HAP-1 (cell line): ENCODE data around the gene SLC4A8.
"Not testable (repeated sequence)": the region's sequence is repeated elsewhere in the genome, so short reads cannot be mapped to it uniquely, and the experiment has no call there.

ENCODE experiments used
- DNase-seq, 2 experiments: peaks; one replicate each; pipeline ENCODE4 v3.0.0-alpha.2; 2016 to 2020; ENCODE audit warnings: low spot score in 2 of 2
- H3K27me3 ChIP-seq: fragments of 250-450 bp; sonication (Bioruptor Pico); 2 replicates; pipeline ENCODE4 v1.5.1; 2020; ENCODE audit warnings: low read depth, mild to moderate bottlenecking, moderate library complexity
- H3K36me3 ChIP-seq: fragments of 250-450 bp; sonication (Bioruptor Pico); replicated peaks from 2 replicates; pipeline ENCODE4 v1.5.1; 2020; ENCODE audit warnings: mild to moderate bottlenecking
- H3K4me1 ChIP-seq: fragments of 250-450 bp; sonication (Bioruptor Pico); 2 replicates; pipeline ENCODE4 v1.5.1; 2020; ENCODE audit warnings: mild to moderate bottlenecking
- H3K4me3 ChIP-seq: fragments of 250-450 bp; sonication (Bioruptor Pico); 2 replicates; pipeline ENCODE4 v1.5.1; 2020; ENCODE audit warnings: mild to moderate bottlenecking, moderate library complexity
- H3K9me3 ChIP-seq: fragments of 250-450 bp; sonication (Bioruptor Pico); 2 replicates; pipeline ENCODE4 v1.5.1; 2020; ENCODE audit warnings: mild to moderate bottlenecking, moderate library complexity
- in situ Hi-C: fragments of 300-500 bp; cut with MboI; formaldehyde crosslinking; loops from 3 replicates; pipeline ENCODE4 v1.14.3; 2020; ENCODE audit warnings: low sequenced_read_pairs, inconsistent platforms, mixed read lengths

SLC4A8 gene

GRCh38 chr12:51488281-51488680 lies 63.6 kb downstream of the SLC4A8 start:
- DNase-seq = no peak
- Histone ChIP-seq H3K4me3 (no peak overlapping the region), H3K36me3 (no peaks in the 10 kb centered on the region), H3K4me1 (no peaks in the 10 kb centered on the region), H3K9me3 (no peaks in the 10 kb centered on the region), H3K27me3 (no peaks in the 10 kb centered on the region)
- in situ Hi-C loops = no loop called here

- in situ Hi-C loops = no loop called here
- DNase-seq = no peak
- no peak overlapping the region for H3K4me3 ChIP-seq
- H3K9me3 ChIP-seq = no peaks in the 10 kb centered on the region
- no peaks in the 10 kb centered on the region for H3K27me3 ChIP-seq
- H3K36me3 ChIP-seq = no peaks in the 10 kb centered on the region
- no peaks in the 10 kb centered on the region for H3K4me1 ChIP-seq
Measured at GRCh38 chr12:51493281-51493680, 68.7 kb downstream of the SLC4A8 start.

- no peak overlapping the region for H3K4me3 ChIP-seq
- in situ Hi-C loops = no loop called here
- H3K27me3 ChIP-seq = no peaks in the 10 kb centered on the region
- no peaks in the 10 kb centered on the region for H3K4me1 ChIP-seq
- H3K9me3 ChIP-seq = no peaks in the 10 kb centered on the region
- H3K36me3 ChIP-seq = no peaks in the 10 kb centered on the region
- no peak for DNase-seq
Measured at GRCh38 chr12:51496895-51497294, 72.3 kb downstream of the SLC4A8 start.

DNA sequence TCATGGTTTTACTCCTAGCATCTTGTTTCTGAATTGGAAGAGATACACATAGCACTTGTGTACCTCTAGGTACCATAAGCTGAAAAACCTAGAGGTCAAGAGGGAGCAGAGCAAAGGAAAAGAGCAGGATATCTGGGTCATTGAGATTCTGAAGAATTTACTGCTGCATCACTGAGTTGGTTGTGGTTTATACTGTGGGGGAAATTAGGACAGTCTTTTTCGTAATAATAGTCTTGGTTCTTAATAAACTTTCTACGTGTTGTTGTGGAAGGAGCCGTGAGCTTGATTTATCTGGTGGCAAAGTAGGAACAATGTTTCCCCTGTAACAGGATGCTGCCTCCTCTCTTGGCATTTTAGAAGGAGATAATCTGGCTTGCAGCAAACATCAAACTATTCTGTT lies 80.2 kb downstream of the SLC4A8 start:
- Histone ChIP-seq H3K27me3 (peaks cover 2% of the 10 kb centered on the region; the same call in 1 of the 2 replicates), H3K4me3 (no peak overlapping the region), H3K4me1 (peaks cover 8% of the 10 kb centered on the region; the same call in 1 of the 2 replicates), H3K9me3 (no peaks in the 10 kb centered on the region), H3K36me3 (no peaks in the 10 kb centered on the region)
- no peak for DNase-seq
- in situ Hi-C loops = no loop called here

- Histone ChIP-seq H3K9me3 (no peaks in the 10 kb centered on the region), H3K36me3 (no peaks in the 10 kb centered on the region)
- in situ Hi-C loops = no loop called here
Measured at GRCh38 chr12:51505360-51506105, 80.9 kb downstream of the SLC4A8 start.

GRCh38 chr12:51507178-51507577 lies 82.5 kb downstream of the SLC4A8 start:
- Histone ChIP-seq H3K4me1 (peaks cover 8% of the 10 kb centered on the region; the same call in 1 of the 2 replicates), H3K9me3 (no peaks in the 10 kb centered on the region), H3K27me3 (peaks cover 2% of the 10 kb centered on the region; the same call in 1 of the 2 replicates), H3K36me3 (no peaks in the 10 kb centered on the region), H3K4me3 (no peak overlapping the region)
- in situ Hi-C loops = no loop called here
- DNase-seq = no peak

More at GRCh38 chr12:51505360-51506105, 80.9 kb downstream of the SLC4A8 start:
- no peak for DNase-seq
- Histone ChIP-seq H3K4me1 (peaks cover 8% of the 10 kb centered on the region; the same call in 1 of the 2 replicates), H3K4me3 (no peak overlapping the region), H3K27me3 (peaks cover 2% of the 10 kb centered on the region; the same call in 1 of the 2 replicates)

- Histone ChIP-seq H3K4me3 (no peak overlapping the region), H3K27me3 (peaks cover 2% of the 10 kb centered on the region; the same call in 1 of the 2 replicates), H3K4me1 (peaks cover 8% of the 10 kb centered on the region; the same call in 1 of the 2 replicates), H3K36me3 (no peaks in the 10 kb centered on the region), H3K9me3 (no peaks in the 10 kb centered on the region)
- in situ Hi-C loops = no loop called here
- DNase-seq = no peak
Measured at GRCh38 chr12:51508285-51508684, 83.7 kb downstream of the SLC4A8 start.

GRCh38 chr12:51511546-51512260 lies 87.1 kb downstream of the SLC4A8 start:
- Histone ChIP-seq H3K36me3 (no peaks in the 10 kb centered on the region), H3K4me1 (no peaks in the 10 kb centered on the region), H3K4me3 (no peak overlapping the region), H3K27me3 (peaks cover 2% of the 10 kb centered on the region; the same call in 1 of the 2 replicates), H3K9me3 (no peaks in the 10 kb centered on the region)
- no peak for DNase-seq
- in situ Hi-C loops = no loop called here

DNA sequence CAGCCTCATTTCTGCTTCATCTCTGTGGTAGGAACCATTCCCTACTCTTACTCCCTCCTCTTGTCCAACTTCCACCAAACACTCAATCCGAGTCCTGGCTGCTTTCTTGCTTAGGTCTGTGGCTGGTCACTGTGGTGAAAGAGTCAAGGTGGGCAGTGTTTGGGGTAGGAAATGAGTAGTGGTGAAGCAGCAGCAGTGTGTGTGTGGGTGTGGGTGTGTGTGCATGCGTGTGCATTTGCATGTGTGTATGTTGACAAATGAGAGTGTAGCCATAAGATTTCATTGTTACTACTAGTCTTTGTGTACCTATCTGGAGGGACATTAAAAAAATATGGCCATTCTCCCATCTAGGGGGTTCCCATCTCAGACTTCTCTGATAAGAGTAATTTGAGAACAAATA lies 87.8 kb downstream of the SLC4A8 start:
- H3K9me3 ChIP-seq = no peaks in the 10 kb centered on the region
- H3K4me3 ChIP-seq = no peak overlapping the region
- H3K4me1 ChIP-seq = no peaks in the 10 kb centered on the region
- no peaks in the 10 kb centered on the region for H3K36me3 ChIP-seq
- in situ Hi-C loops = no loop called here
- DNase-seq = no peak
- H3K27me3 ChIP-seq = peaks cover 2% of the 10 kb centered on the region; the same call in 1 of the 2 replicates

- H3K27me3 ChIP-seq, H3K4me3 ChIP-seq, DNase-seq, H3K36me3 ChIP-seq, in situ Hi-C loops, H3K9me3 ChIP-seq, H3K4me1 ChIP-seq: not testable (repeated sequence)
Measured at GRCh38 chr12:51515037-51515436, 90.4 kb downstream of the SLC4A8 start.

DNA sequence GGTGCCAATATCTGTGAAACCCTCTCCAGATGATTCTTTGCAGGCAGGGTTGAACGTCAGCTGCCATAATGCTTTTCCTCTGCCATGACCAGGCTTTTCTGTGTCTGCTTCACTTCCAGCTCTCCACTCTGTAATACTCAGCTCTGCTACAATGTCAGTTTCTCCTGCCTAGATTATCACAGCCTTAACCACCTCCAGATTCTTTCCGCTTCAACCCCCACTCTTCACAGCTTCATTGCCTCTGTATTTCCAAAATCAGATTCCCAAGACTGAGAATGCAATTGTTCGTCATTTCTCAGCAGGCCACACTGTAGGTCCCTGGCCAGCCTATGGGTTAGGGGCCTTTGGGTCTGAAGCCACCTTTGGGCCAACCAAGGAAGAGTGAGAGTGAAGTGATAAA lies 92.7 kb downstream of the SLC4A8 start:
- Histone ChIP-seq H3K4me1 (no peaks in the 10 kb centered on the region), H3K9me3 (no peaks in the 10 kb centered on the region), H3K27me3 (no peaks in the 10 kb centered on the region), H3K36me3 (no peaks in the 10 kb centered on the region), H3K4me3 (no peak overlapping the region)
- DNase-seq = no peak
- in situ Hi-C loops = no loop called here

DNA sequence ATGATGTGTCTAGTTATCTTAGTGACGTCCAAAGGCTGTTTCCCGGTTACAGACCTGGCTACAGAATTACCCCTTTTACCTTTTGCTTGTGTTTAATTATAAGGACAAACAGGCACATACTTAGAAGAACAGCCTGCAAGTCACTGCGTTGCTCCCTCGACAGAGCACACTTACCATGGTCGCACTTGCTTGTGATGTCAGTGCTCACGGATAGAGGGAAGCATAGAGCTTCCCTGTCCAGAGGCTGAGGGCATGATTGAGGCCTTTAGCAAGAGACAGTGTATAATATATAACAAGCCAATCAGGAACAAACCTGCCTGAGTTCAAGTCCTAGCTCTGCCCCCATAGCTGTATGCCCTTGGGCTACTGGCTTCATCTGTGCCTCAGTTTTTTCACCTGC lies 93.2 kb downstream of the SLC4A8 start:
- DNase-seq = no peak
- in situ Hi-C loops = no loop called here

DNA sequence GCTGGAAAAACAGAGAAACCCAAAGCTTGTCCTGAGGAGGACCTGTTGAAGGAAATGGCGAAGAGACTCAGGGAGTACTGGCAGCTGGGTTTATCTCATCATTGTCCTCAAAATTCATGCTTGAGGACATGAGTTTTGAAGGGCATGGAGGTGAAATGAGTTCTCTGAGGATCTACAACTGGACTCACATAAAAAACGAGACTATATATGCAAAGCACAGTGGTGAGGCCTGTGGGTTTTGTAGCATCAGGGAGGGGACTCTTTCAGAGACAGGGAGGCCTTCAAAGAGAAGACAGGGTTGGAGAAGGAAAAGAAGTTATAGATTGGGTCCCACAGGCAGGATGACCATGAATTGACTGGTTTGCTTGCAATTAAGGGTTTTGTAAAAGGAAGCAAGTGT lies 95.1 kb downstream of the SLC4A8 start:
- Histone ChIP-seq H3K36me3 (no peaks in the 10 kb centered on the region), H3K27me3 (no peaks in the 10 kb centered on the region), H3K4me1 (no peaks in the 10 kb centered on the region), H3K9me3 (no peaks in the 10 kb centered on the region), H3K4me3 (no peak overlapping the region)
- no peak for DNase-seq
- in situ Hi-C loops = no loop called here

More for the DNA sequence above, 93.2 kb downstream of the SLC4A8 start:
- H3K36me3 ChIP-seq = no peaks in the 10 kb centered on the region
- H3K9me3 ChIP-seq = no peaks in the 10 kb centered on the region
- H3K4me1 ChIP-seq = no peaks in the 10 kb centered on the region
- H3K27me3 ChIP-seq = no peaks in the 10 kb centered on the region
- no peak overlapping the region for H3K4me3 ChIP-seq
